SK-N-SH (cell line): Measurements from ENCODE around the gene PLEKHM1. TPM values are rescaled to one million over a fixed set of nuclear protein-coding genes. Genes with fewer than 3 reads are reported as not detected.
A peak's percentile ranks its signal among the peaks of the same experiment; 100 is the strongest.

Source experiments
- CTCF ChIA-PET: fragments of 300-600, 350-600 bp; formaldehyde crosslinking; extraction: SDS; loops from one replicate; lab custom pipeline; 2021; lab: Yijun Ruan, JAX
- POLR2A ChIA-PET: fragments of 350-600 bp; sonication (Branson Sonifier 250); formaldehyde crosslinking; extraction: SDS; loops from one replicate; lab custom pipeline; 2020; ENCODE audit warnings: antibody characterized with exemption, inconsistent platforms; lab: Yijun Ruan, JAX
- DNase-seq: peaks from one replicate; pipeline ENCODE4 v3.0.0; 2012
- H2AFZ ChIP-seq: fragments of 200-600 bp; sonication (generic); 2 replicates; pipeline ENCODE4 v1.8.1; 2016; ENCODE audit warnings: antibody characterized with exemption, mild to moderate bottlenecking, low read depth
- H3F3A ChIP-seq: fragments of 200-600 bp; sonication (generic); replicated peaks from 2 replicates; pipeline ENCODE3; 2016; ENCODE audit warnings: antibody characterized with exemption, mild to moderate bottlenecking; ENCODE audit not compliant: insufficient read depth
- H3K27ac ChIP-seq, 2 experiments: fragments of 200-500 bp in 1 of 2; fragments of 200-600 bp in 1 of 2; sonication (Bioruptor generic) in 1 of 2; sonication (generic), shearing (Covaris generic) in 1 of 2; 2 replicates each; pipeline versions ENCODE4 v1.5.1 to v1.6.1; 2014 to 2016; ENCODE audit warnings: low read depth in 2 of 2, inconsistent platforms in 1 of 2, low read length in 1 of 2, mild to moderate bottlenecking in 1 of 2, mixed read lengths in 1 of 2
- H3K27me3 ChIP-seq: fragments of 200-600 bp; sonication (generic), shearing (Covaris generic); 2 replicates; pipeline ENCODE4 v1.6.1; 2016; ENCODE audit warnings: mixed run types; ENCODE audit not compliant: insufficient read depth
- H3K36me3 ChIP-seq, 2 experiments: fragments of 200-500 bp in 1 of 2; fragments of 200-600 bp in 1 of 2; sonication (Bioruptor generic) in 1 of 2; sonication (generic) in 1 of 2; replicated peaks in 1 of 2; 2 replicates each; pipeline versions ENCODE3 to v1.5.1; 2014 to 2016; ENCODE audit warnings: low read length in 1 of 2, mild to moderate bottlenecking in 1 of 2; ENCODE audit not compliant: insufficient read depth in 2 of 2, control insufficient read depth in 1 of 2
- H3K4me1 ChIP-seq, 2 experiments: fragments of 200-500 bp in 1 of 2; fragments of 200-600 bp in 1 of 2; sonication (Bioruptor generic) in 1 of 2; sonication (generic), shearing (Covaris generic) in 1 of 2; 2 replicates each; pipeline versions ENCODE4 v1.5.1 to v1.6.1; 2014 to 2016; ENCODE audit warnings: low read depth in 1 of 2, low read length in 1 of 2, mixed run types in 1 of 2; ENCODE audit not compliant: insufficient read depth in 2 of 2, control insufficient read depth in 1 of 2
- H3K4me2 ChIP-seq: fragments of 200-600 bp; sonication (generic), shearing (Covaris generic); 2 replicates; pipeline ENCODE4 v1.6.1; 2017; ENCODE audit warnings: mixed run types
- H3K4me3 ChIP-seq, 2 experiments: fragments of 200-500 bp in 1 of 2; fragments of 200-600 bp in 1 of 2; sonication (Bioruptor generic) in 1 of 2; sonication (generic), shearing (Covaris generic) in 1 of 2; 2 replicates each; pipeline versions ENCODE4 v1.5.1 to v1.8.1; 2014 to 2016; ENCODE audit warnings: low read depth in 2 of 2, inconsistent platforms in 1 of 2, low read length in 1 of 2, mild to moderate bottlenecking in 1 of 2, mixed read lengths in 1 of 2, moderate library complexity in 1 of 2
- H3K79me2 ChIP-seq: fragments of 200-600 bp; sonication (generic); 2 replicates; pipeline ENCODE4 v1.8.1; 2017; ENCODE audit warnings: mild to moderate bottlenecking; ENCODE audit not compliant: insufficient read depth
- H3K9ac ChIP-seq: fragments of 200-600 bp; sonication (generic); 2 replicates; pipeline ENCODE4 v1.6.1; 2017; ENCODE audit warnings: mixed run types
- H3K9me2 ChIP-seq: fragments of 200-600 bp; sonication (generic); 2 replicates; pipeline ENCODE4 v1.6.1; 2017; ENCODE audit warnings: mixed run types
- H3K9me3 ChIP-seq: fragments of 200-600 bp; sonication (generic); 2 replicates; pipeline ENCODE4 v1.6.1; 2017; ENCODE audit warnings: mixed run types, mild to moderate bottlenecking, moderate library complexity
- H4K20me1 ChIP-seq: fragments of 200-600 bp; sonication (generic); 2 replicates; pipeline ENCODE4 v1.6.1; 2017; ENCODE audit warnings: mild to moderate bottlenecking, mixed run types; ENCODE audit not compliant: insufficient read depth
- CHD2 ChIP-seq: fragments of 150-350 bp; IDR thresholded peaks from 2 replicates; pipeline ENCODE4 v1.6.1; 2018; ENCODE audit warnings: low read length; ENCODE audit not compliant: partially characterized antibody
- ELF1 ChIP-seq: IDR thresholded peaks from 2 replicates; pipeline ENCODE4 v1.4.0; 2012
- EP300 ChIP-seq, 2 experiments: IDR thresholded peaks; 2 replicates each; pipeline versions ENCODE4 v1.4.0 to v1.6.1; 2012; ENCODE audit warnings: borderline replicate concordance in 1 of 2, low read depth in 1 of 2, low read length in 1 of 2
- EZH2phosphoT487 ChIP-seq: fragments of 200-600 bp; sonication (generic); IDR thresholded peaks from 2 replicates; pipeline ENCODE4 v1.6.1; 2017; ENCODE audit warnings: low read depth, mixed run types, mild to moderate bottlenecking, antibody characterized with exemption, moderate library complexity, borderline replicate concordance
- FOXM1 ChIP-seq: IDR thresholded peaks from 2 replicates; pipeline ENCODE4 v1.4.0; 2012; ENCODE audit warnings: low read depth, mild to moderate bottlenecking
- GABPA ChIP-seq: IDR thresholded peaks from 2 replicates; pipeline ENCODE4 v1.4.0; 2012; ENCODE audit warnings: low read depth, mild to moderate bottlenecking
- MEF2A ChIP-seq: IDR thresholded peaks from 2 replicates; pipeline ENCODE4 v1.4.0; 2012; ENCODE audit warnings: low read depth, borderline replicate concordance
- POLR2AphosphoS5 ChIP-seq: IDR thresholded peaks from 2 replicates; pipeline ENCODE4 v1.6.1; 2012; ENCODE audit warnings: low read depth, low read length
- RCOR1 ChIP-seq: fragments of 150-350 bp; IDR thresholded peaks from 2 replicates; pipeline ENCODE4 v1.6.1; 2017; ENCODE audit warnings: antibody characterized with exemption, low read length
- RFX5 ChIP-seq: IDR thresholded peaks from 2 replicates; pipeline ENCODE4 v1.6.1; 2012; ENCODE audit warnings: mild to moderate bottlenecking, improper control_type of control experiment, low read length
- TEAD4 ChIP-seq: IDR thresholded peaks from 2 replicates; pipeline ENCODE4 v1.4.0; 2012; ENCODE audit warnings: mild to moderate bottlenecking, borderline replicate concordance; ENCODE audit not compliant: insufficient read depth
- YY1 ChIP-seq: IDR thresholded peaks from 2 replicates; pipeline ENCODE4 v1.4.0; 2012; ENCODE audit warnings: low read depth, mild to moderate bottlenecking
- WGBS: methylation state at CpG from one replicate; pipeline ENCODE4 v1.1.6; 2017; ENCODE audit warnings: low lambda C conversion rate; 5-methylcytosine and 5-hydroxymethylcytosine counted together
- polyA plus RNA-seq, 3 experiments: library from polyadenylated mRNA; depleted of rRNA; stranded (reverse); fragments of >200 nt; gene quantifications; 2 replicates each; pipeline ENCODE4 v1.2.3, GENCODE V29; 2012
- TF ChIP-seq, protein P1 (sequence below): IDR thresholded peaks from 2 replicates; pipeline ENCODE4; 2012
- TF ChIP-seq, protein P2 (sequence below): IDR thresholded peaks from 2 replicates; pipeline ENCODE4 v1.4.0; 2012; ENCODE audit warnings: low read depth, borderline replicate concordance
- TF ChIP-seq, protein P3 (sequence below): fragments of 150-350 bp; IDR thresholded peaks from 2 replicates; pipeline ENCODE4 v1.6.1; 2017; ENCODE audit warnings: antibody characterized with exemption, low read length, low read depth, borderline replicate concordance
- TF ChIP-seq, protein P4 (sequence below): IDR thresholded peaks from 2 replicates; pipeline ENCODE4 v1.4.0; 2012; ENCODE audit warnings: low read depth, borderline replicate concordance

Gene PLEKHM1
- polyA plus RNA-seq, 1 of the 3 experiments (the other 2 are of a cell fraction) = 12.3 TPM

DNA sequence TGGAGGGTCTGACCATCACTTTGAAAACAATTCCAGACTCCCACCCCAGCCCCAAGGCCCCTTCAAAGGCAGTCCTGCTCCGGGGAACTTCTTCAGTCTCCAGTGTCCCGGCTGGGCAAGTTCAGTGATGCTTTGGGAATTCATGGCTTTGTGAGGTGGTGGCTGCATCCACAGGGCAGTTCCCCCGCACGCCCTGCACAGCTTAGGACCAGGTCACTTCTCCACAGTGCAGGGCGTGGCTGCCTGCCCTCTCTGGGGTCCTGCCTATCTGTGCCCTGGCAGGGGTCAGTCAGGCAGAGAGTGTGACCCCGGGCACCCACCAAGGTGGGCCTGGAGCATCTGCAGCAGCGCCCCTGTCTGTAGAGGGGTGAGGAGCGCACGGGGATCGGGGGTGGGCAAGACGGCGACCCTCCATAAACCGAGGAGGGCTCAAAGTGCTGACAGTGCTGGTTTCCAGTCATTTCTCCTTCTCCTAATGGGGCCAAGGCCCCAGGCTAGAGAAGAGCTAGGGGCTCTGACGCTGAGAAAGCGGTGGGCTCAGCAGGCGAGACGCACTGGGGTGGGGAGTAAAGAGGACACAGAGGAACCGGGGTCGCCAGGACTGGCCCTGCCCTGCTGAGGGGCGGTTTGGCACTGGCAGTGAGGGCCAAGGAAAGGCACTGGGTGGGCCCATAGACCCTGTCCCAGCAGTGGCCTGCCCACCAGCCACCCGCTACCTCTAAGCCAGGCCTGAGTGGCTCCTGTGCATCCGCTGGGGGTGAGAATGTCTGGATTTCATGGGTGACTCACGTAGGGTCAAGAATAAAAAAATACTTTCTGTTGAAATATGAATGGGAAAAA lies 53.7 kb downstream of the PLEKHM1 start:
- no peaks in the 10 kb centered on the region for H3K9me2 ChIP-seq
- no peaks in the 10 kb centered on the region for H3K79me2 ChIP-seq
- H3K4me2 ChIP-seq = no peak overlapping the region
- WGBS = 90% methylated on average over 20 of the region's 23 CpGs
- no peaks in the 10 kb centered on the region for H4K20me1 ChIP-seq
- peaks cover 0 to 66% of the 10 kb centered on the region in 2 experiments; a peak in 1 of 4 replicates for H3K4me1 ChIP-seq
- no peak for TF ChIP-seq TEAD4
- no peak for TF ChIP-seq ELF1
- TF ChIP-seq FOXM1 = no peak
- TF ChIP-seq, protein P1, sequence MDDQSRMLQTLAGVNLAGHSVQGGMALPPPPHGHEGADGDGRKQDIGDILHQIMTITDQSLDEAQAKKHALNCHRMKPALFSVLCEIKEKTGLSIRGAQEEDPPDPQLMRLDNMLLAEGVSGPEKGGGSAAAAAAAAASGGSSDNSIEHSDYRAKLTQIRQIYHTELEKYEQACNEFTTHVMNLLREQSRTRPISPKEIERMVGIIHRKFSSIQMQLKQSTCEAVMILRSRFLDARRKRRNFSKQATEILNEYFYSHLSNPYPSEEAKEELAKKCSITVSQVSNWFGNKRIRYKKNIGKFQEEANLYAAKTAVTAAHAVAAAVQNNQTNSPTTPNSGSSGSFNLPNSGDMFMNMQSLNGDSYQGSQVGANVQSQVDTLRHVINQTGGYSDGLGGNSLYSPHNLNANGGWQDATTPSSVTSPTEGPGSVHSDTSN = no peak
- TF ChIP-seq RFX5 = no peak
- TF ChIP-seq POLR2AphosphoS5 = no peak
- TF ChIP-seq, protein P2, sequence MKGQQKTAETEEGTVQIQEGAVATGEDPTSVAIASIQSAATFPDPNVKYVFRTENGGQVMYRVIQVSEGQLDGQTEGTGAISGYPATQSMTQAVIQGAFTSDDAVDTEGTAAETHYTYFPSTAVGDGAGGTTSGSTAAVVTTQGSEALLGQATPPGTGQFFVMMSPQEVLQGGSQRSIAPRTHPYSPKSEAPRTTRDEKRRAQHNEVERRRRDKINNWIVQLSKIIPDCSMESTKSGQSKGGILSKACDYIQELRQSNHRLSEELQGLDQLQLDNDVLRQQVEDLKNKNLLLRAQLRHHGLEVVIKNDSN = no peak
- H3K9ac ChIP-seq = no peak overlapping the region
- H2AFZ ChIP-seq = no peak overlapping the region
- CTCF ChIA-PET = interaction anchor here (1.4 to 3.6 kb wide), 2 partner anchors 9 to 218 kb away, joined by 3 to 16 read pairs; no protein-coding TSS in a partner anchor
- H3K27ac ChIP-seq = peak overlapping the region in 1 of 2 experiments; percentile 95; a peak in 2 of 4 replicates
- no peaks in the 10 kb centered on the region for H3F3A ChIP-seq
- peaks cover 0 to 10% of the 10 kb centered on the region in 2 experiments for H3K36me3 ChIP-seq
- H3K4me3 ChIP-seq = no peak overlapping the region
- H3K27me3 ChIP-seq = no peaks in the 10 kb centered on the region
- POLR2A ChIA-PET = no interaction called here
- peak; percentile 56 for DNase-seq
- H3K9me3 ChIP-seq = no peaks in the 10 kb centered on the region

DNA sequence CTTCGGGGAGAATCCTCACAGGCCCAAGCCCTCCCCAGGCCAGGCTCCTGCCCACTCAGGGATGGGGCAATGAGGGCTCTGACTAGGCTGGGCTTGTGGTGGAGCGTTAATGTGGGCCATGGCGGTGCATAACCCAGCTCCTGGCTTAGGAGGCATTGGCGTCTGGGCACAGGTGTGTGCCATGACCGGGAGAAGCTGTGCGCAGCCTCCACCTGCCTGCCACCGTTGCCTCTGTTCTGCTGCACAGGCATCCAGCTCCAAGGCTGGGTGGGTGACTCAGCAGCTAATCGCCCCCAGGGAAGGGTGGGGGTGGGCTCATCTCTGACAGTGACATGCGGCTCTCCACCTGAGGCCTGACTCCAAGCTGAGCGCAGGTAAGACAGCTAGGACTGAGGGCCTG lies 54.4 kb downstream of the PLEKHM1 start:
- CTCF ChIA-PET = interaction anchor here (1.4 to 3.6 kb wide), 2 partner anchors 8 to 217 kb away, joined by 3 to 16 read pairs; no protein-coding TSS in a partner anchor
- WGBS = 80% methylated on average over 6 of the region's 10 CpGs
- peak; percentile 12 for DNase-seq

More for the DNA sequence above, 54.4 kb downstream of the PLEKHM1 start:
- Histone ChIP-seq H4K20me1 (no peaks in the 10 kb centered on the region), H3K4me3 (no peak overlapping the region), H3K9me2 (no peaks in the 10 kb centered on the region), H3K36me3 (peaks cover 0 to 10% of the 10 kb centered on the region in 2 experiments), H3K4me1 (peaks cover 0 to 61% of the 10 kb centered on the region in 2 experiments; a peak in 1 of 4 replicates), H3K79me2 (no peaks in the 10 kb centered on the region), H3K4me2 (no peak overlapping the region), H3K27ac (peak overlapping the region in 1 of 2 experiments; percentile 95; a peak in 2 of 4 replicates), H3F3A (no peaks in the 10 kb centered on the region), H3K9ac (no peak overlapping the region), H3K9me3 (no peaks in the 10 kb centered on the region), H3K27me3 (no peaks in the 10 kb centered on the region), H2AFZ (no peak overlapping the region)
- TF ChIP-seq, protein P3, sequence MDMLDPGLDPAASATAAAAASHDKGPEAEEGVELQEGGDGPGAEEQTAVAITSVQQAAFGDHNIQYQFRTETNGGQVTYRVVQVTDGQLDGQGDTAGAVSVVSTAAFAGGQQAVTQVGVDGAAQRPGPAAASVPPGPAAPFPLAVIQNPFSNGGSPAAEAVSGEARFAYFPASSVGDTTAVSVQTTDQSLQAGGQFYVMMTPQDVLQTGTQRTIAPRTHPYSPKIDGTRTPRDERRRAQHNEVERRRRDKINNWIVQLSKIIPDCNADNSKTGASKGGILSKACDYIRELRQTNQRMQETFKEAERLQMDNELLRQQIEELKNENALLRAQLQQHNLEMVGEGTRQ = no peak
- no peak for TF ChIP-seq CHD2
- TF ChIP-seq MEF2A = no peak
- no peak for TF ChIP-seq POLR2AphosphoS5
- TF ChIP-seq, protein P2 = no peak
- no peak for TF ChIP-seq RCOR1
- TF ChIP-seq, protein P4, sequence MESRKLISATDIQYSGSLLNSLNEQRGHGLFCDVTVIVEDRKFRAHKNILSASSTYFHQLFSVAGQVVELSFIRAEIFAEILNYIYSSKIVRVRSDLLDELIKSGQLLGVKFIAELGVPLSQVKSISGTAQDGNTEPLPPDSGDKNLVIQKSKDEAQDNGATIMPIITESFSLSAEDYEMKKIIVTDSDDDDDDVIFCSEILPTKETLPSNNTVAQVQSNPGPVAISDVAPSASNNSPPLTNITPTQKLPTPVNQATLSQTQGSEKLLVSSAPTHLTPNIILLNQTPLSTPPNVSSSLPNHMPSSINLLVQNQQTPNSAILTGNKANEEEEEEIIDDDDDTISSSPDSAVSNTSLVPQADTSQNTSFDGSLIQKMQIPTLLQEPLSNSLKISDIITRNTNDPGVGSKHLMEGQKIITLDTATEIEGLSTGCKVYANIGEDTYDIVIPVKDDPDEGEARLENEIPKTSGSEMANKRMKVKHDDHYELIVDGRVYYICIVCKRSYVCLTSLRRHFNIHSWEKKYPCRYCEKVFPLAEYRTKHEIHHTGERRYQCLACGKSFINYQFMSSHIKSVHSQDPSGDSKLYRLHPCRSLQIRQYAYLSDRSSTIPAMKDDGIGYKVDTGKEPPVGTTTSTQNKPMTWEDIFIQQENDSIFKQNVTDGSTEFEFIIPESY = no peak
- no peak for TF ChIP-seq GABPA
- TF ChIP-seq ELF1 = no peak
- no peak for TF ChIP-seq EZH2phosphoT487
- no peak for TF ChIP-seq YY1
- TF ChIP-seq EP300 (IDR thresholded peaks at IDR 0.05; ENCODE audit: borderline replicate concordance in 1 of 2, low read depth in 1 of 2, low read length in 1 of 2) = no peak
- POLR2A ChIA-PET = no interaction called here
